NCI-H510A (cell line): ENCODE results near the gene RHBDF2.

ENCODE experiments used
- DNase-seq: peaks from one replicate; lab custom pipeline; 2025; lab: John Stamatoyannopoulos, UW

The RHBDF2 gene

GRCh38 chr17:76459674-76460073 lies 41.5 kb downstream of the RHBDF2 start:
- DNase-seq: no peak

GRCh38 chr17:76458580-76459490 lies 42.4 kb downstream of the RHBDF2 start:
- peak; percentile 60 for DNase-seq

GRCh38 chr17:76453431-76453743 lies 47.8 kb downstream of the RHBDF2 start:
- DNase-seq: no peak

- peak; percentile 88 for DNase-seq
Measured at GRCh38 chr17:76452660-76453430, 48.4 kb downstream of the RHBDF2 start, which contains the start of gene UBE2O. UBE2O (minus strand) TSS chr17:76453152; CDS start chr17:76453141, 11 bp downstream.

- DNase-seq: no peak
Measured at GRCh38 chr17:76452127-76452659, 49.0 kb downstream of the RHBDF2 start.

GRCh38 chr17:76451506-76451905 lies 49.7 kb downstream of the RHBDF2 start:
- no peak for DNase-seq

- no peak for DNase-seq
Measured at GRCh38 chr17:76449126-76449525, 52.1 kb downstream of the RHBDF2 start.

- no peak for DNase-seq
Measured at GRCh38 chr17:76447931-76448652, 53.1 kb downstream of the RHBDF2 start.

GRCh38 chr17:76446449-76447231 lies 54.6 kb downstream of the RHBDF2 start:
- no peak for DNase-seq

GRCh38 chr17:76445697-76446448 lies 55.4 kb downstream of the RHBDF2 start:
- DNase-seq: no peak

- no peak for DNase-seq
Measured at GRCh38 chr17:76444518-76445311, 56.5 kb downstream of the RHBDF2 start.

- no peak for DNase-seq
Measured at GRCh38 chr17:76442341-76443338, 58.6 kb downstream of the RHBDF2 start.

GRCh38 chr17:76441686-76442340 lies 59.4 kb downstream of the RHBDF2 start:
- DNase-seq: no peak

GRCh38 chr17:76440751-76441362 lies 60.4 kb downstream of the RHBDF2 start:
- no peak for DNase-seq

- no peak for DNase-seq
Measured at GRCh38 chr17:76439314-76439928, 61.8 kb downstream of the RHBDF2 start.

GRCh38 chr17:76438906-76439305 lies 62.3 kb downstream of the RHBDF2 start:
- DNase-seq: no peak
